ENCODE measurements around the gene SLC16A4.

GRCh38 chr1:110383251-110383990 is 7.4 kb downstream of the SLC16A4 start:
- TF ChIP-seq CTCF (IDR thresholded peaks at IDR 0.05) (no peak), EZH2 (IDR thresholded peaks at IDR 0.05; ENCODE audit: borderline replicate concordance, insufficient read depth, low read depth, low read length, poor library complexity, severe bottlenecking) (no peak)
